Activated CD8-positive, alpha-beta T cell treated with anti-CD3 and anti-CD28 coated beads for 36 hours (primary cell): ENCODE results near the gene PAEP. TPM values are rescaled to one million over a fixed set of nuclear protein-coding genes. Genes with fewer than 3 reads are reported as not detected.
"Not testable (repeated sequence)": the region's sequence is repeated elsewhere in the genome, so short reads cannot be mapped to it uniquely, and the experiment has no call there.

ENCODE experiments used
- ATAC-seq: fragments of 200-7000 bp; cut with Tn5 transposase; one replicate; pipeline ENCODE4 v1.10.0; 2021; ENCODE audit warnings: mild to moderate bottlenecking, moderate library complexity
- CTCF ChIA-PET: fragments of 350-600 bp; sonication (Branson Sonifier 250); formaldehyde crosslinking; loops from one replicate; lab custom pipeline; 2021; ENCODE audit warnings: antibody characterized with exemption; lab: Charles Lee
- POLR2A ChIA-PET: fragments of 350-600 bp; sonication (Branson Sonifier 250); formaldehyde crosslinking; loops from one replicate; lab custom pipeline; 2021; ENCODE audit warnings: antibody characterized with exemption; lab: Charles Lee
- DNase-seq: peaks from one replicate; pipeline ENCODE4 v3.0.0-alpha.2; 2020
- H3K27ac Mint-ChIP-seq: one replicate; pipeline ENCODE4 v1.8.0; 2021; ENCODE audit warnings: mild to moderate bottlenecking, mixed read lengths
- H3K27me3 Mint-ChIP-seq: one replicate; pipeline ENCODE4 v1.8.0; 2021; ENCODE audit warnings: mixed read lengths
- H3K36me3 Mint-ChIP-seq: one replicate; pipeline ENCODE4 v1.8.0; 2021; ENCODE audit warnings: low read depth, mixed read lengths
- H3K4me1 Mint-ChIP-seq: one replicate; pipeline ENCODE4 v1.8.0; 2021; ENCODE audit warnings: low read depth, mixed read lengths
- H3K4me3 Mint-ChIP-seq: one replicate; pipeline ENCODE4 v1.8.0; 2021; ENCODE audit warnings: mild to moderate bottlenecking, moderate library complexity, mixed read lengths
- H3K9me3 Mint-ChIP-seq: one replicate; pipeline ENCODE4 v1.8.0; 2021; ENCODE audit warnings: mixed read lengths
- intact Hi-C: fragments of 100-400 bp; cut with micrococcal nuclease; formaldehyde crosslinking; loops from one replicate; pipeline ENCODE4 v1.10.0; 2022
- total RNA-seq, 2 experiments: library from RNA; stranded (reverse); gene quantifications; one replicate each; pipeline ENCODE4 v1.2.3, GENCODE V29; 2021
- TF ChIP-seq, protein P1 (sequence below): fragments of 200-600 bp; IDR thresholded peaks from one replicate; pipeline ENCODE4 v1.8.0; 2022; ENCODE audit warnings: antibody characterized with exemption, mild to moderate bottlenecking

Gene PAEP
- total RNA-seq: not detected

- no peaks in the 10 kb centered on the region for H3K9me3 Mint-ChIP-seq
- intact Hi-C loops: no loop called here
- CTCF ChIA-PET: no interaction called here
Measured at GRCh38 chr9:135561391-135562234, at the start of gene PAEP. Gene PAEP, plus strand, starts transcription at chr9:135561756.

DNA sequence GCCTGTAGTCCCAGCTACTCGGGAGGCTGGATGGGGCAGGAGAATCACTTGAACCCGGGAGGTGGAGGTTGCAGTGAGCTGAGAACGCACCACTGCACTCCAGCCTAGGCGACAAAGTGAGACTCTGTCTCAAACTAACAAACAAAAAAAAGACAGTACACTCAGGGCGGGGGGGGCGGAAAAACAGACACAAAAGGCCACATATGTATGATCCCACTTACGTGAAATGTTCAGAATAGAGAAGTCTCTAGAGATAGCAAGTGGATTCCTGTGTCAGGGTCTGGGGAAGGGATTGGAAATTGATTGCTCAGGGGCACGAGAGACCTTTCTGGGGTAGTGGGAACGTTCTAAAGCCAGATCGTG, 49.3 kb upstream of the PAEP start:
- Mint-ChIP-seq H3K4me3 (no peak overlapping the region), H3K36me3 (no peaks in the 10 kb centered on the region), H3K27me3 (peaks cover 3% of the 10 kb centered on the region), H3K9me3 (peaks cover 9% of the 10 kb centered on the region), H3K4me1 (peaks cover 5% of the 10 kb centered on the region), H3K27ac (no peak overlapping the region)
- intact Hi-C loops: no loop called here
- ChIA-PET CTCF (no interaction called here), POLR2A (no interaction called here)
- DNase-seq: no peak
- ATAC-seq: no peak
- TF ChIP-seq, protein P1, sequence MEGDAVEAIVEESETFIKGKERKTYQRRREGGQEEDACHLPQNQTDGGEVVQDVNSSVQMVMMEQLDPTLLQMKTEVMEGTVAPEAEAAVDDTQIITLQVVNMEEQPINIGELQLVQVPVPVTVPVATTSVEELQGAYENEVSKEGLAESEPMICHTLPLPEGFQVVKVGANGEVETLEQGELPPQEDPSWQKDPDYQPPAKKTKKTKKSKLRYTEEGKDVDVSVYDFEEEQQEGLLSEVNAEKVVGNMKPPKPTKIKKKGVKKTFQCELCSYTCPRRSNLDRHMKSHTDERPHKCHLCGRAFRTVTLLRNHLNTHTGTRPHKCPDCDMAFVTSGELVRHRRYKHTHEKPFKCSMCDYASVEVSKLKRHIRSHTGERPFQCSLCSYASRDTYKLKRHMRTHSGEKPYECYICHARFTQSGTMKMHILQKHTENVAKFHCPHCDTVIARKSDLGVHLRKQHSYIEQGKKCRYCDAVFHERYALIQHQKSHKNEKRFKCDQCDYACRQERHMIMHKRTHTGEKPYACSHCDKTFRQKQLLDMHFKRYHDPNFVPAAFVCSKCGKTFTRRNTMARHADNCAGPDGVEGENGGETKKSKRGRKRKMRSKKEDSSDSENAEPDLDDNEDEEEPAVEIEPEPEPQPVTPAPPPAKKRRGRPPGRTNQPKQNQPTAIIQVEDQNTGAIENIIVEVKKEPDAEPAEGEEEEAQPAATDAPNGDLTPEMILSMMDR: no peak

More at GRCh38 chr9:135561391-135562234, at the start of gene PAEP:
- Mint-ChIP-seq H3K27ac (no peak within 1 kb of the TSS), H3K36me3 (no peaks in the 10 kb centered on the region), H3K27me3 (peaks cover 9% of the 10 kb centered on the region), H3K4me1 (no peaks in the 10 kb centered on the region), H3K4me3 (no peak within 1 kb of the TSS)
- ATAC-seq (no peak), DNase-seq (no peak)
- TF ChIP-seq, protein P1: no peak
- POLR2A ChIA-PET: no interaction called here

DNA sequence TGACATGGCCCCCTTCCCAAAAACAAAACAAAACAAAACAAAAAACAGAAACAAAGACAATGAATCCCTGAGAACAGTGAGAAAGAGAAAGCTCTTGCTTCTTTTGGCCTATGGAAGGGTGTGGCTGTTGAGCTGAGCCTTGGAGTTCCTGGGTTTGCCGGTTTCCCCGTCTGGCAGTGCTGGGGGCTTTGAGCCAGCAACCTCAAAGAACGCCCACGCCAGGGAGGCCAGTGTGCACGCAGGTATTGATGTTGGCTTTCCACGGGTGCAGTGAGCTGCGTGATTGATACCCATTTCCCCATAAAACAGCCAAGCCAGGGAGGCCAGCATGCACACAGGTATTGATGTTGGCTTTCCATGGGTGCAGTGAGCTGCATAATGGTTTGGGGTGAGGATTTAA, 48.7 kb upstream of the PAEP start:
- peaks cover 5% of the 10 kb centered on the region for H3K4me1 Mint-ChIP-seq
- ChIA-PET CTCF (no interaction called here), POLR2A (interaction anchor here (1.9 kb wide), 1 partner anchor 8 kb away, joined by 7 read pairs; no protein-coding TSS in a partner anchor)
- TF ChIP-seq, protein P1: no peak
- intact Hi-C loops: no loop called here
- DNase-seq: no peak
- no peak overlapping the region for H3K4me3 Mint-ChIP-seq
- H3K36me3 Mint-ChIP-seq: no peaks in the 10 kb centered on the region
- H3K27ac Mint-ChIP-seq: no peak overlapping the region
- no peak for ATAC-seq
- peaks cover 9% of the 10 kb centered on the region for H3K9me3 Mint-ChIP-seq
- H3K27me3 Mint-ChIP-seq: peaks cover 6% of the 10 kb centered on the region

DNA sequence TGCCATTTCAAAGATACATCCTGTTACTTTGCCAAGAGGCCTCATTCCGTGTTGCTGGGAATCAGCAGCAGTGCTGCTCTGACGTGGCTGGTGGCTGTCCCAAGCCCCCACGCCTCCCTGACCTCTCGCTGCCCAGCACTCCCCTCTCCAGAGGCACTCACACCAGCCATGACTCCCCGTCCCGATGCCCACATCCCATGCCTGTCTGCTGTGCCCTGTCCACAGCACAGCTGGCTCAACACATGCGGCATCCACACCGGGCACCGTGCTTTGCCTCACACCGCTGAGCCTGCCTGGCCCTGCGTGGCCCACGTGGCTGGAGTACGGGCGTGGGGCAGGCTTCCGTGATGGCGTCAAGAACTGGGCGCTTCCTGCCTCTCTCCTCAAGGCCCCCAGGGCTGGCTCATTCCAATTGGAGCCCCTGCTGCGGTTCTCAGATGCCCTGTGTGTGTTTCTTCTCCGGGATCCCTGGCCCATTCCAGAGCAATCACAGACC, 48.2 kb upstream of the PAEP start:
- DNase-seq (no peak), ATAC-seq (no peak)
- Mint-ChIP-seq H3K4me3 (no peak overlapping the region), H3K9me3 (peaks cover 9% of the 10 kb centered on the region), H3K27ac (no peak overlapping the region), H3K4me1 (peaks cover 5% of the 10 kb centered on the region), H3K27me3 (peaks cover 8% of the 10 kb centered on the region), H3K36me3 (no peaks in the 10 kb centered on the region)
- ChIA-PET POLR2A (interaction anchor here (1.9 kb wide), 1 partner anchor 9 kb away, joined by 7 read pairs; no protein-coding TSS in a partner anchor), CTCF (no interaction called here)
- TF ChIP-seq, protein P1: no peak
- intact Hi-C loops: no loop called here

- H3K4me1 Mint-ChIP-seq, H3K36me3 Mint-ChIP-seq, intact Hi-C loops, ATAC-seq, H3K27ac Mint-ChIP-seq, H3K4me3 Mint-ChIP-seq, H3K9me3 Mint-ChIP-seq, DNase-seq, CTCF ChIA-PET: not testable (repeated sequence)
- POLR2A ChIA-PET: interaction anchor here (1.9 kb wide), 1 partner anchor 9 kb away, joined by 7 read pairs; no protein-coding TSS in a partner anchor
- peaks cover 10% of the 10 kb centered on the region for H3K27me3 Mint-ChIP-seq
Measured at GRCh38 chr9:135513906-135514305, 47.6 kb upstream of the PAEP start.
